ENCODE measurements around the gene ZFYVE28.

The ZFYVE28 gene

DNA sequence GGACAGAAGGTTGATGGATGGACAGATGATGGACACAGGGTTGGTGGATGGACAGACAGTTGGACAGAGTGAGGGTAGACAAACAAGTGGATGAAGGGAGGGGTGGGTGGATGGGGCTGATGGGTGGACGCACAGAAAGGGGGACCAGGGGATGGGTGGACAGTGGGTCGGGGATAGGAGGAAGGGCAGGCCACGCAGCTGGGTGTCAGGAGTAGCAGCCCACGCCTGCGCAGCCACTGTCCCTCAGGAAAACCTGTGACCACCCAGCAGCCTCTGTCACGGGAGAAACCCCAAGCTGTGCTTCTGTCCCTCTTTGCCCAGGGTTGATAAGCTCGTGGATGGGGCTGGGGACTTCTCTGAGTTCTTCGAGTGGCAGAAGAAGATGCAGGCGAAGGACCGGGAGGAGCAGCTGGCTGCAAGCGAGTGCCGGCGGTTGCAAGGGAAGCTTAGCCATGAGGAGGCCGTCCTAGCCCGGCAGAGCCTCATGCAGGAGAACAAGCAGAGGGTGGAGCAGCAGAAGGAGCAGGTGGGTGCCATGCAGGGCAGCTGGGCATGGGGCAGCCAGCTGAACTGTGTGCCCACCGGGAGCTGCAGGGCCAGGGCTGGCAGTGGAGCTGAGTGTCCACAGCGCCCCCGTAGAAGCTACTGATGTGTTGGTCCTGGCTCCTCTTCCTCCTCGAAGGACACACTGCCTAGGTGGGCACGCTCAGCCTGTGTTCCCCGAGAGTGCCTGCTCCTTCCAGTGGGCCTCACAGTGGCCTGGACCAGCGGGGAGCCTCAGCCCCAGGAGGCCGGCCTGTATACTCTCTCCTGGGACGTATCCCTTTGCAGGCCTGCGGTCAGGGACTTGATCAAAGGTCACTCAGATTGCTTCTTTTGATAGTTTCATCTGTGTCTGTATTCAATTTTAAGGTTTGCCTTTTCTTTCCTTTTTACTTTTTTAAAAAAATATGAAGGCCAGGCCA, 33.7 kb upstream of the ZFYVE28 start:
- no peaks in the 10 kb centered on the region for H3K36me3 ChIP-seq (ENCODE audit: insufficient read depth, low read length)
- no peak overlapping the region for H3K4me3 ChIP-seq (ENCODE audit: low read length)
- peaks cover 45% of the 10 kb centered on the region for H3K27me3 ChIP-seq (ENCODE audit: control insufficient read depth, insufficient read depth, low read length)
- no peaks in the 10 kb centered on the region for H3K9me3 ChIP-seq (replicated peaks; ENCODE audit: low read length)
- no peak overlapping the region for H3K4me2 ChIP-seq (ENCODE audit: low read length)
- H3K4me1 ChIP-seq (ENCODE audit: control insufficient read depth, insufficient read depth, low read length): no peaks in the 10 kb centered on the region
- no peak overlapping the region for H3K9ac ChIP-seq (ENCODE audit: low read depth, low read length)

DNA sequence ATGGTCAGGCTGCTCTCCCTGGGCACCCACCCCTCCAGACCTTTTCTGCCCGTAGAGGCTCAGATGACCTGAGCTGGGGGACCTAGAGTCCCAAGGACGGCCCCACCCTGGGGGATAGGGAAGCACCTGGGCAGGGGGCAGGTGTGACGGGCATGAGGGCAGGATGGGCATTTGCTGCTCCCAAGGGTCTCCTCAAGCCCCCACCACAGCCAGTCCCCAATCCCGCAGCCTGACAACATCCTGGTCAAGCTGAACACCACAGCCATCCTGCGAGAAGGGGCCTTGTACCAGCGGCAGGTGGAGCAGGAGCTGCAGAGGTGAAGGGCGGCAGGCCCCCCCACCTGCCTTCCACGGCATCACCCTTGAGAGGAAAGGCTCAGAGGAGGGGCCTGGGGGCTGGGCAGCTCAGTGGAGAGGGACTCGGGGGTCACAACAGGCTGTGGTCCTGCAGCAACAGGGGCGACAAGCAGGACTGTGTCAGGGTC, 32.6 kb upstream of the ZFYVE28 start:
- Histone ChIP-seq H3K27me3 (ENCODE audit: control insufficient read depth, insufficient read depth, low read length) (peaks cover 43% of the 10 kb centered on the region), H3K4me2 (ENCODE audit: low read length) (no peak overlapping the region), H3K9ac (ENCODE audit: low read depth, low read length) (no peak overlapping the region), H3K36me3 (ENCODE audit: insufficient read depth, low read length) (no peaks in the 10 kb centered on the region), H3K4me1 (ENCODE audit: control insufficient read depth, insufficient read depth, low read length) (no peaks in the 10 kb centered on the region), H3K4me3 (ENCODE audit: low read length) (no peak overlapping the region), H3K9me3 (replicated peaks; ENCODE audit: low read length) (no peaks in the 10 kb centered on the region)

DNA sequence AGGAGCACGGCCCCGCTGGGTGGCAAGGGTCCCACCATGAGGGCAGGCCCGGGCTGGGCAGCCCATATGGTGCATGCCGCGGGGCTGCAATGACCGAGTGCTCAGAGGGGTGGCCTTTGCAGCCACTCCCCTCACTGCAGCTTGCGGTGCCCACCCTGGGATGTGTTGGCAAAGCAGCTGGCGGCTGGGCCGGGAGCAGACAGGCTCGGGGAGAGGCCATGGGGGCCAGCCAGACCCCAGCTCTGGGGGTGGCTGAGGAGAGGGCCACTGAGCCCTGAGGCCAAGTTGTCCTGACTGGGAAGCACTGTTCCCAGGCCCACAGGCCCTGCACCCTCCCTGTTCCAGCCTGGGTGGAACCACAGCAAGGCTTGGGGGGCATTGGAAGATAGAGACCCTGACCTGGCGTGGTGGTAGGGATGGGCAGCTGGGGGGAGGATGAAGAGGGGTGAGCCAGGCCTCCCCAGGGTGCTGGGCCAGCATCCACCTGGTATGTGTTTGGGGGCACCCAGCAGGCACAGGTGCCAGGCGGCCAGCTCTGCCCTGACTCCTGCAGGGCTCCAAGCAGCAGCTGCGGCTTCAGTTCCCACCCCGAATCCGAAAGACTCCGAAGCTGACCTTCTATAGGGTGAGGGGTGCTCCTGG, 32.1 kb upstream of the ZFYVE28 start:
- no peaks in the 10 kb centered on the region for H3K4me1 ChIP-seq (ENCODE audit: control insufficient read depth, insufficient read depth, low read length)
- H3K4me3 ChIP-seq (ENCODE audit: low read length): no peak overlapping the region
- H3K36me3 ChIP-seq (ENCODE audit: insufficient read depth, low read length): no peaks in the 10 kb centered on the region
- no peak overlapping the region for H3K9ac ChIP-seq (ENCODE audit: low read depth, low read length)
- no peak overlapping the region for H3K4me2 ChIP-seq (ENCODE audit: low read length)
- peaks cover 42% of the 10 kb centered on the region for H3K27me3 ChIP-seq (ENCODE audit: control insufficient read depth, insufficient read depth, low read length)
- H3K9me3 ChIP-seq (replicated peaks; ENCODE audit: low read length): no peaks in the 10 kb centered on the region

DNA sequence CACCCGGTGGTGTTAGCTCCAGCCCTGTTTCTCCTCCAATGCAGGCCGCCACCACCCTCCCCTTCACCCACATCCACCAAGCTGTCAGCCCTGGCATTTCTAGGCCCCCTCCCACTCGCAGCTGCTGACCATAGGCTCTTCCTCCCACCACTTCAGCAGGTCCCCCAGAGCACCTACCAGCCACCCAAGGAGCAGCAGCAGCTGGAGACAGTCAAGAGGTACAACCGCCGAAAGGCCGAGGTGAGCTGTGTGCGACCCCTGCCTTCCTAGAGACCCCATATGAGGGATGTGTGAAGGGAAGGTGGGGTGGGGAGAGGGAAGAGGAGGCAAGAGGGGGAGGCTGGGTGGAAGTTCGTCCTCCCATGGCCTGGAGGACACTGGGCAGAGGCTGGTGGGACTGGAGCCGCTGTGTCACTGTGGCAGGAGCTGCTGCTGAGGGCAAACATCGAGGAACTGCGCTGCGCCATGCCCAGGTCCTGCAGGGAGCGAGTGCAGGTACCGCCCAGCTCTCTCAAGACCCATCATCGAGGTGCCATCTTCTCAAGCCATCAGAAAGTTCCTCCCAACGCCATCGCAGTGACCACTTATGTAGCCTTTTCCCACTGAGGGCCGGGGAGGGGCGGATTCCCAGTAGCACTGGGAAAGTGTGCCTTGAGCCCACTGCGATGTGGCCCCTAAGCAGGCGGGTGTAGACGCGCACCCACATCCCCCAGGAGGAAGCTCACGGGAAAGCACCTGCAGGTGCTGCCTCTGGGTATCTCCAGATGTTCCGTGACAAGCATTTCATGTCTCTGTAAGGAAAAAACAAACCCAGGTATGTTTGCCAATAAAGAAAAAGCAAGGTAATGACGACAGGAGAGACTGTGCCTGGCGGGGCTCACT, 31.3 kb upstream of the ZFYVE28 start:
- Histone ChIP-seq H3K27me3 (ENCODE audit: control insufficient read depth, insufficient read depth, low read length) (peaks cover 43% of the 10 kb centered on the region), H3K4me3 (ENCODE audit: low read length) (no peak overlapping the region)

DNA sequence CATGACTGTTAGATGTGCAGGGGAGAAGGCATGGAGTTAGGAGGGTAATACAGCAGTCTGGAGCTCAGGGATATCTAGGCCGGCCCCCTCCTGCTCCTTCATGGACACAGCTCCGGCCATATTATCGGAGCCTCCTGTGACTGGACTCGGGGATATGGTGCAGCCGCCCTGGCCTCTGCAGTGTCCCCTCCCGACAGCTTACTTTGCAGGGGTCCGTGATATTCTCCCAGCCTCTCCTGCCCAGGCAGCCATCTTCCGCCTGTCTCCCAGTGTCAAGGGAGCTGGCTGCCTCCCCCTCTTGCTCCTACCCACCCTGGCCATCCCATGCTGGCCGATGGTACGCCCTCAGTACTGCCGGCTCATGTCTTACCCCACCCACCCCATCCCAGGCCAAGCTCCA, 30.6 kb upstream of the ZFYVE28 start:
- peaks cover 43% of the 10 kb centered on the region for H3K27me3 ChIP-seq (ENCODE audit: control insufficient read depth, insufficient read depth, low read length)
- H3K9ac ChIP-seq (ENCODE audit: low read depth, low read length): no peak overlapping the region
- H3K4me1 ChIP-seq (ENCODE audit: control insufficient read depth, insufficient read depth, low read length): no peaks in the 10 kb centered on the region
- H3K36me3 ChIP-seq (ENCODE audit: insufficient read depth, low read length): no peaks in the 10 kb centered on the region
- H3K4me3 ChIP-seq (ENCODE audit: low read length): no peak overlapping the region
- no peak overlapping the region for H3K4me2 ChIP-seq (ENCODE audit: low read length)
- no peaks in the 10 kb centered on the region for H3K9me3 ChIP-seq (replicated peaks; ENCODE audit: low read length)

More for the DNA sequence above, 31.3 kb upstream of the ZFYVE28 start:
- Histone ChIP-seq H3K36me3 (ENCODE audit: insufficient read depth, low read length) (no peaks in the 10 kb centered on the region), H3K9me3 (replicated peaks; ENCODE audit: low read length) (no peaks in the 10 kb centered on the region), H3K4me1 (ENCODE audit: control insufficient read depth, insufficient read depth, low read length) (no peaks in the 10 kb centered on the region), H3K4me2 (ENCODE audit: low read length) (no peak overlapping the region), H3K9ac (ENCODE audit: low read depth, low read length) (no peak overlapping the region)

DNA sequence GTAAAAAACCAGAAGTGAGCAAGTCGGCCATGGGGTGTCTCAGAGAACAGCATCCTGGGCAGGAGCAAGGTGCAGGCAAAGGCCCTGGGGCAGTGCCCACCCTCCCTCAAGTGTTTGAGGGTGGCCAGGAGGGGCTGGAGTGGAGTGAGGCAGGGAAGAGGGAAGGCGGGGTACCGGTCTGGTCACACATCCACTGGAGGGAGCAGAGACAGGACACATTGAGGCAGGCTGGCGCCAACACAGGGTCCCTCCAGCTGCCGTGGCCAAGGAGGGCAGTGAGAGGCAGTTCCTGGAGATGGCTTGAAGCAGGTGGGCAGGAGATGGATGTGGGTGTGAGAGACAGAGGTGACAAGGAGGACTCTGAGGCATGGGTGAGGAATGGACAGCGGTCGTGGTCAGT, 30.1 kb upstream of the ZFYVE28 start:
- peaks cover 43% of the 10 kb centered on the region for H3K27me3 ChIP-seq (ENCODE audit: control insufficient read depth, insufficient read depth, low read length)
- no peaks in the 10 kb centered on the region for H3K36me3 ChIP-seq (ENCODE audit: insufficient read depth, low read length)
- H3K4me1 ChIP-seq (ENCODE audit: control insufficient read depth, insufficient read depth, low read length): no peaks in the 10 kb centered on the region

DNA sequence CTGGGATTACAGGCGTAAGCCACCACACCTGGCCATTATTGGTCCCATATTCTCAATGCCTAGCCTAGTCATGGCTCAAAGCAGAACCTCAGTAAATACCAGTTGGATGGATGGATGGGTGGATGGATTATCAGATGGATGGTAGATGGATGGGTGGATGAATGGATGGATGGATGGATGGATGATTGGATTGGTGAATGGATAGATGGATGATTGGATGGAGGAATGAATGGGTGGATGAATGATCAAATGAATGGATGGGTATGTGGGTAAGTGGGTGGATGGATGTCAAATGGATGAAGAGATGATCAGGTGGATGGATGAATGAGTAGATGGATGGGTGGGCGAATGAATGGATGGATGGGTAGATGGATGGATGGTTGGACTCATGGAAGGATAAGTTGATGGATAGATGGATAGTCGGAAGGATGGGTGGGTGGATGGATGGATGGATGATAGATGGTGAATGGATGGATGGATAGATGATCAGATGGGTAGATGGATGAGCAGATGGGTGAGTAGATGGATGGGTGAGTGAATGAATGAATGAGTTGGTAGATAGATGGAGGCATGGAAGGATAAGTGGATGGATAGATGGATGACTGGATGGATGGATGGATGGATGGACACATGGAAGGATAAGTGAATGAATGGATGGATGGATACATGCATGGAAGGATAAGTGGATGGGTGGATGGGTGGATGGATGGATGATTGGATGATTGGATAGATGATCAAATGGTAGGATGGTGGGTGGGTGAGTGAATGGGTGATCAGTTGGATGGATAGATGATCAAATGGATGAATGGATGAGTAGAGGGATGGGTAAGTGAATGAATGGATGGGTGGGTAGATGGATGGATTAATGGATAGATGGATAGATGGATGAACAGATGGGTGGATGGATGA, 28.5 kb upstream of the ZFYVE28 start:
- Histone ChIP-seq H3K4me3 (ENCODE audit: low read length) (no peak overlapping the region), H3K27me3 (ENCODE audit: control insufficient read depth, insufficient read depth, low read length) (peaks cover 37% of the 10 kb centered on the region)

More for the DNA sequence above, 30.1 kb upstream of the ZFYVE28 start:
- Histone ChIP-seq H3K9me3 (replicated peaks; ENCODE audit: low read length) (no peaks in the 10 kb centered on the region), H3K4me2 (ENCODE audit: low read length) (no peak overlapping the region), H3K9ac (ENCODE audit: low read depth, low read length) (no peak overlapping the region), H3K4me3 (ENCODE audit: low read length) (no peak overlapping the region)

DNA sequence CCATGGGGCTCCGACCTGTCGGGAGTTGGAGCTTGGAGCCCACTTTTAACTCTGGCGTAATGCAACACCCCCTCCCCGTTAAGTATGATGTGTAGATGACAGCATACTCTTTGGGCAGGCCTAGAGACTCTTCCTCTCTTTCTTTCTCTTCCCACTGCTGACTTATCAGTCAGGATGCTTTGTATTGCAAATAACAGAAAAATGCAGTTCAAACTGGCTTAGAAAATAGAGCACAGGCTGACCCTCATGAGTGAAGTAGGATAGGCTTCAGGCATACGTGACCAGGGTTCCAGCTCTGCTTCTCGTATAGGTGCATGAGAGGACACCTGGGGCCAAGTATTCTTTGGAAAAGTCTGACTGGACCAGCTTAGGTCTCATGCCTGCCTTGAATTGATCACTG, 27.1 kb upstream of the ZFYVE28 start:
- H3K36me3 ChIP-seq (ENCODE audit: insufficient read depth, low read length): no peaks in the 10 kb centered on the region
- H3K9ac ChIP-seq (ENCODE audit: low read depth, low read length): no peak overlapping the region
- H3K4me2 ChIP-seq (ENCODE audit: low read length): no peak overlapping the region
- no peak overlapping the region for H3K4me3 ChIP-seq (ENCODE audit: low read length)
- H3K27me3 ChIP-seq (ENCODE audit: control insufficient read depth, insufficient read depth, low read length): peaks cover 30% of the 10 kb centered on the region
- no peaks in the 10 kb centered on the region for H3K9me3 ChIP-seq (replicated peaks; ENCODE audit: low read length)
- no peaks in the 10 kb centered on the region for H3K4me1 ChIP-seq (ENCODE audit: control insufficient read depth, insufficient read depth, low read length)

More for the DNA sequence above, 28.5 kb upstream of the ZFYVE28 start:
- Histone ChIP-seq H3K4me1 (ENCODE audit: control insufficient read depth, insufficient read depth, low read length) (no peaks in the 10 kb centered on the region), H3K4me2 (ENCODE audit: low read length) (no peak overlapping the region), H3K9me3 (replicated peaks; ENCODE audit: low read length) (no peaks in the 10 kb centered on the region), H3K36me3 (ENCODE audit: insufficient read depth, low read length) (no peaks in the 10 kb centered on the region), H3K9ac (ENCODE audit: low read depth, low read length) (no peak overlapping the region)

DNA sequence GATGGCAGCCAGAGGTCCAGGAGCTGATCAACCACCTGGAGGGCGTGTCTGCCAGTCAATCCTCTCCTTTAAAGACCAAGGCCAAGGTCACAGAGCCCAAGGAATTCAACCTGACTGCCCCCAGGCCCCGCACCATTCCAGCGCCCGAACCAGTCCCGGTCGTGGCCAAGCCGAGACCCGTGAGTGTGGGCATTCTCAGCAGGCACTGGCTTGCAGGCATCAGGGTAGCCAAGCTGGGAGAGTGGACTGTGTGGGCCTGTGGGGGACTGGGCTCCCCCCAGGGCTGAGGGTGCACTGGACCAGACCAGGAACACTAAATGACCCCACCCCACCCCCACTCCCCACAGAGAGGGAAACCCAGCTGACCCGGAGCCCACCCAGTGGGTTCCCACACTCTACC, 26.7 kb upstream of the ZFYVE28 start:
- no peak overlapping the region for H3K4me3 ChIP-seq (ENCODE audit: low read length)
- peaks cover 25% of the 10 kb centered on the region for H3K27me3 ChIP-seq (ENCODE audit: control insufficient read depth, insufficient read depth, low read length)

DNA sequence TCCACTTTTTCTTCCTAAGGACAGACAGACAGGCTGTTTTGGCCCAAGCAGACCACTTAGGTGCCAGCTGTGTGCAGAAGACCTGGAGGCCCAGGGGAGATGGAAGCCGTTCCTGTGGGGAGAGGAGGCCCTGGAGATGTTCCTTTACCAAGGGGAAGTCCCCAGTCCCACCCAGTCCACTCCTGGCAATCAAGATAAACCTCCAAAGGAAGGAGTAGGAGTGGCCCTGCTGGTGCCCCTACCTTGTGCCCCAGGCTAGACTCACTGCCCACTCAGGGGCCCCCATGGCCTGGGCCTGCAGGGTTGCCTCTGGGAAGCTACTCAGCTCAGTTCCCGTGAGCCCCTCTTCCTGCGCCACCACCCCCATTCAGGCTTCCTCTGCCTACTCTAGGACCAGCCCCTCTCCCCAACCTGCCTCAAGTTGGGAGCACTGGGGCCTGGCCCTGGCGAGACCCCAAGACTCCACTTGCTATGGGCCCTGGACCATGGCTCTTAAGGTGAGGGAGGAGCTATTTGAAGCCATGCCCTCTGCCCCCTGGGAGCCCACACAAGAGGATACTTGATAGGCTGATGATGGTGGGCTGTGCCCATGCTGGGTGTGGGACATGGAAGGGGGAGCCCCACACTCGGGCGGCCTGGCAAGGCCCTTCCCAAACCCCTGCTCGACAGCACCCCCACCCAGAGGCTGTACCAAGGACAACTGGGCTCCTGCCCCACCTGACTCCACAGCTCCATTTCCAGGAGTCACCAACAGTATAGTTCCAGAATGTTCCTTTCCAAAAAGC, 25.7 kb upstream of the ZFYVE28 start:
- H3K4me1 ChIP-seq (ENCODE audit: control insufficient read depth, insufficient read depth, low read length): no peaks in the 10 kb centered on the region
- H3K4me2 ChIP-seq (ENCODE audit: low read length): no peak overlapping the region
- peaks cover 17% of the 10 kb centered on the region for H3K27me3 ChIP-seq (ENCODE audit: control insufficient read depth, insufficient read depth, low read length)
- H3K36me3 ChIP-seq (ENCODE audit: insufficient read depth, low read length): no peaks in the 10 kb centered on the region
- no peak overlapping the region for H3K4me3 ChIP-seq (ENCODE audit: low read length)
- no peak overlapping the region for H3K9ac ChIP-seq (ENCODE audit: low read depth, low read length)
- no peaks in the 10 kb centered on the region for H3K9me3 ChIP-seq (replicated peaks; ENCODE audit: low read length)

More for the DNA sequence above, 26.7 kb upstream of the ZFYVE28 start:
- H3K4me1 ChIP-seq (ENCODE audit: control insufficient read depth, insufficient read depth, low read length): no peaks in the 10 kb centered on the region
- no peak overlapping the region for H3K4me2 ChIP-seq (ENCODE audit: low read length)
- H3K36me3 ChIP-seq (ENCODE audit: insufficient read depth, low read length): no peaks in the 10 kb centered on the region
- no peaks in the 10 kb centered on the region for H3K9me3 ChIP-seq (replicated peaks; ENCODE audit: low read length)
- H3K9ac ChIP-seq (ENCODE audit: low read depth, low read length): no peak overlapping the region

Measured in skeletal muscle satellite cell (primary cell).